Liver (tissue), 9 donors: ENCODE measurements around the gene IL36B. TPM values are rescaled to one million over a fixed set of nuclear protein-coding genes. Genes with fewer than 3 reads are reported as not detected.
"Not testable (repeated sequence)": the region's sequence is repeated elsewhere in the genome, so short reads cannot be mapped to it uniquely, and the experiment has no call there.

Source experiments
- DNase-seq: peaks from one replicate; pipeline ENCODE4 v3.0.0-alpha.2; 2017; ENCODE audit warnings: low spot score
- H3K27ac ChIP-seq, 2 donors: one replicate each; pipeline ENCODE4 v1.7.0; 2013; ENCODE audit warnings: inconsistent platforms in 2 of 2, low read length in 2 of 2, control low read depth in 1 of 2, low read depth in 1 of 2, mild to moderate bottlenecking in 1 of 2
- H3K27me3 ChIP-seq, 4 donors: one replicate each; pipeline versions ENCODE4 v1.6.1 to v1.7.0; 2013; ENCODE audit warnings: low read length in 3 of 4, inconsistent platforms in 1 of 4, mild to moderate bottlenecking in 1 of 4, moderate library complexity in 1 of 4; ENCODE audit not compliant: control insufficient read depth in 4 of 4, insufficient read depth in 4 of 4
- H3K36me3 ChIP-seq, 4 donors: one replicate each; pipeline versions ENCODE4 v1.6.1 to v1.7.0; 2013; ENCODE audit warnings: low read length in 3 of 4, mild to moderate bottlenecking in 3 of 4, low read depth in 1 of 4, moderate library complexity in 1 of 4; ENCODE audit not compliant: control insufficient read depth in 4 of 4, insufficient read depth in 3 of 4
- H3K4me1 ChIP-seq, 4 donors: one replicate each; pipeline versions ENCODE4 v1.6.1 to v1.7.0; 2013; ENCODE audit warnings: low read length in 3 of 4, mild to moderate bottlenecking in 3 of 4, moderate library complexity in 1 of 4; ENCODE audit not compliant: control insufficient read depth in 4 of 4, insufficient read depth in 4 of 4
- H3K4me3 ChIP-seq, 3 donors: one replicate each; pipeline versions ENCODE4 v1.6.1 to v1.7.0; 2013; ENCODE audit warnings: low read length in 3 of 3, control low read depth in 1 of 3, low read depth in 1 of 3, mild to moderate bottlenecking in 1 of 3
- H3K9ac ChIP-seq, 2 donors: one replicate each; pipeline ENCODE4 v1.7.0; 2013; ENCODE audit warnings: low read length in 2 of 2, mild to moderate bottlenecking in 2 of 2, moderate library complexity in 2 of 2, control low read depth in 1 of 2, low read depth in 1 of 2
- H3K9me3 ChIP-seq, 4 donors: one replicate each; pipeline versions ENCODE4 v1.6.1 to v1.7.0; 2013; ENCODE audit warnings: low read length in 3 of 4; ENCODE audit not compliant: control insufficient read depth in 4 of 4
- ATF3 ChIP-seq: IDR thresholded peaks from 2 replicates; pipeline ENCODE4 v1.6.1; 2016; ENCODE audit warnings: antibody characterized with exemption
- CTCF ChIP-seq: fragments of 150-350 bp; IDR thresholded peaks from 2 replicates; pipeline ENCODE4 v1.5.1; 2017; ENCODE audit warnings: improper control_type of control experiment, low read depth, low read length; ENCODE audit not compliant: missing input control
- EGR1 ChIP-seq, 2 donors: IDR thresholded peaks; 2 replicates each; pipeline ENCODE4 v1.6.1; 2016 to 2018; ENCODE audit warnings: antibody characterized with exemption in 2 of 2, low read depth in 2 of 2
- FOXA1 ChIP-seq: IDR thresholded peaks from 2 replicates; pipeline ENCODE4 v1.6.1; 2016; ENCODE audit warnings: antibody characterized with exemption
- FOXA2 ChIP-seq: IDR thresholded peaks from 2 replicates; pipeline ENCODE4 v1.6.1; 2016; ENCODE audit warnings: antibody characterized with exemption
- HNF4G ChIP-seq: IDR thresholded peaks from 2 replicates; pipeline ENCODE4 v1.6.1; 2016; ENCODE audit warnings: antibody characterized with exemption
- JUND ChIP-seq, 2 donors: IDR thresholded peaks; 2 replicates each; pipeline ENCODE4 v1.6.1; 2016; ENCODE audit warnings: antibody characterized with exemption in 2 of 2
- MAX ChIP-seq: IDR thresholded peaks from 2 replicates; pipeline ENCODE4 v1.6.1; 2016; ENCODE audit warnings: antibody characterized with exemption
- RXRA ChIP-seq, 2 donors: IDR thresholded peaks; 2 replicates each; pipeline ENCODE4 v1.6.1; 2017 to 2018; ENCODE audit warnings: antibody characterized with exemption in 2 of 2, mild to moderate bottlenecking in 1 of 2
- SP1 ChIP-seq: IDR thresholded peaks from 2 replicates; pipeline ENCODE4 v1.6.1; 2018; ENCODE audit warnings: antibody characterized with exemption, mild to moderate bottlenecking
- ZBTB33 ChIP-seq: IDR thresholded peaks from 2 replicates; pipeline ENCODE4 v1.6.1; 2016; ENCODE audit warnings: antibody characterized with exemption
- WGBS: extraction: QIAGEN DNeasy Blood & Tissue Kit; methylation state at CpG from one replicate; pipeline ENCODE4 v1.1.7; 2013; 5-methylcytosine and 5-hydroxymethylcytosine counted together
- polyA plus RNA-seq, 2 donors: library from polyadenylated mRNA; stranded (reverse) in 1 of 2; unstranded in 1 of 2; fragments of 200-250 nt in 1 of 2; fragments of >200 nt in 1 of 2; fragmentation: Nextera tagmentation in 1 of 2; extraction: Ambion mirVana in 1 of 2; gene quantifications; one replicate each; pipeline versions ENCODE4 v1.2.1 to v1.2.3, GENCODE V29; 2013 to 2015
- total RNA-seq, 2 donors: library from RNA; depleted of rRNA; stranded (reverse); fragments of >200 nt; gene quantifications; one replicate each; pipeline ENCODE4 v1.2.3, GENCODE V29; 2014
- donor health status: healthy.
- donor health status: healthy.
- donor health status: healthy.
- donor health status: healthy.
- donor health status: healthy.

IL36B gene
- total and polyA plus RNA-seq, 4 donors: not detected

GRCh38 chr2:113098532-113098931 lies 45.9 kb upstream of the IL36B start:
- H3K36me3 ChIP-seq: no peaks in the 10 kb centered on the region
- no peaks in the 10 kb centered on the region for H3K9me3 ChIP-seq
- H3K27ac ChIP-seq: no peak overlapping the region
- H3K4me3 ChIP-seq: no peak overlapping the region
- no peaks in the 10 kb centered on the region for H3K27me3 ChIP-seq
- 94% methylated on average over 6 of the region's 6 CpGs for WGBS
- TF ChIP-seq RXRA (IDR thresholded peaks at IDR 0.05) (no peak), SP1 (no peak)
- no peak overlapping the region for H3K9ac ChIP-seq
- no peak for DNase-seq
- peaks cover 0 to 3% (median 0%) of the 10 kb centered on the region in 4 donors for H3K4me1 ChIP-seq

GRCh38 chr2:113098041-113098440 lies 45.4 kb upstream of the IL36B start:
- Histone ChIP-seq H3K4me1 (peaks cover 0 to 3% (median 0%) of the 10 kb centered on the region in 4 donors), H3K27me3 (no peaks in the 10 kb centered on the region), H3K9ac (no peak overlapping the region), H3K36me3 (no peaks in the 10 kb centered on the region), H3K9me3 (no peaks in the 10 kb centered on the region), H3K4me3 (no peak overlapping the region), H3K27ac (no peak overlapping the region)
- DNase-seq: no peak
- TF ChIP-seq EGR1 (IDR thresholded peaks at IDR 0.05; ENCODE audit: low read depth in 2 of 2) (no peak), MAX (no peak), JUND (IDR thresholded peaks at IDR 0.05) (no peak), FOXA1 (no peak)
- WGBS: 74% methylated on average over 4 of the region's 4 CpGs

GRCh38 chr2:113096842-113097618 lies 44.4 kb upstream of the IL36B start:
- H3K27ac ChIP-seq, H3K4me1 ChIP-seq, DNase-seq, H3K36me3 ChIP-seq, H3K9me3 ChIP-seq, H3K9ac ChIP-seq, H3K4me3 ChIP-seq, H3K27me3 ChIP-seq: not testable (repeated sequence)
- 87% methylated on average over 2 of the region's 2 CpGs for WGBS

- not testable (repeated sequence) for H3K27ac ChIP-seq, H3K4me3 ChIP-seq, H3K27me3 ChIP-seq, H3K4me1 ChIP-seq, H3K9me3 ChIP-seq, H3K36me3 ChIP-seq, H3K9ac ChIP-seq, DNase-seq
- WGBS: 98% methylated on average over 12 of the region's 14 CpGs
Measured at GRCh38 chr2:113096306-113096705, 43.6 kb upstream of the IL36B start.

GRCh38 chr2:113093613-113093977 lies 40.9 kb upstream of the IL36B start:
- Histone ChIP-seq H3K36me3 (no peaks in the 10 kb centered on the region), H3K9ac (no peak overlapping the region), H3K4me3 (no peak overlapping the region), H3K4me1 (peaks cover 0 to 10% (median 5%) of the 10 kb centered on the region in 4 donors), H3K9me3 (no peaks in the 10 kb centered on the region), H3K27ac (no peak overlapping the region), H3K27me3 (no peaks in the 10 kb centered on the region)
- 60% methylated on average over 2 of the region's 2 CpGs for WGBS
- DNase-seq: no peak
- no peak for TF ChIP-seq FOXA2
- no peak for TF ChIP-seq CTCF
- TF ChIP-seq ATF3: no peak
- TF ChIP-seq SP1: no peak
- TF ChIP-seq HNF4G: no peak
- no peak for TF ChIP-seq MAX
- no peak for TF ChIP-seq EGR1 (IDR thresholded peaks at IDR 0.05; ENCODE audit: low read depth in 2 of 2)
- no peak for TF ChIP-seq JUND (IDR thresholded peaks at IDR 0.05)
- no peak for TF ChIP-seq ZBTB33
